Activated CD8-positive, alpha-beta memory T cell treated with anti-CD3 and anti-CD28 coated beads for 4 hours (primary cell): ENCODE results near the gene CCDC33.

ENCODE experiments used
- DNase-seq, 2 donors: peaks; one replicate each; pipeline ENCODE4 v3.0.0-alpha.2; 2020; ENCODE audit warnings: low read depth in 2 of 2

CCDC33 gene

DNA sequence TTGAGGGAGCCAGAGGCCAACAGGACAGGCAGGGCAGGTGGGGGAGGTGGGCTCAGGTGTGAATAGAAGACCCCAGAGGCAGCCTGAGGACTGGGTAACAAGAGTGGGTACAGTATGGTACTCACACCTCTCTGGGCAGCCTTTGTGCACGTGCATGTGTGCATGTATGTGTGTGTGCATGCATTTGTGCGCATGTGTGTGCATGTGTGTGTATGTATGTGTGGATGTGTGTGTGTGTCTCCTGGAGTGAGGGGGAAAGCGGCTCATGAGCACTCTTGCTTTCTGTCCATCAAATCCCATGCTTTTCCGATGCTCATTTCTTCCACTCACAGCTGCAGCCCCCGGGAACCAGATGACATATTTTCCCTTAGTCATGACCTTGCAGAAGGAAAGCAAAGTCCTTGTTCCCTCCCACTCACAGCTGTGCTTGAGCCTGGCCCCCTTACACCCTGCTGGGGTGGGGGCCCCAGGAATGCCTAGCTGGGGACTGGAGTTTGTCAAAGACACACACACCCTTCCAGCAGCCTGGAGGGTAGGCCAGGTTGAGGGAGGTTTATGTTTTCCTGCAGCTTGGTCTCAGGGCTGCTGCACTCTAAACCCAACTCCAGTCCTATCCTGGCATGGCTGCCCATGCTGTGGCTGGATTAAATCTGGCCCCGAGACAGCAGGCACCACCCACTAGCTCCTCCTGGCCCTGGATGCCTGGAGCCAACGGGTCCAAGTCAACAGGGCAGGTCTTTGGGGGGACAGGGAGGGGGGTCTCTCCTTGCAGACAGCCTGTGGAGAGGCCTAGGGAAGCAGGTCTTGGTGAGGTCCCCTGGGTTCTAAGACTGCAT, 22.5 kb downstream of the CCDC33 start:
- DNase-seq, result no peak

- no peak for DNase-seq
These were observed 23.1 kb downstream of the CCDC33 start for GRCh38 chr15:74259292-74259648.

DNA sequence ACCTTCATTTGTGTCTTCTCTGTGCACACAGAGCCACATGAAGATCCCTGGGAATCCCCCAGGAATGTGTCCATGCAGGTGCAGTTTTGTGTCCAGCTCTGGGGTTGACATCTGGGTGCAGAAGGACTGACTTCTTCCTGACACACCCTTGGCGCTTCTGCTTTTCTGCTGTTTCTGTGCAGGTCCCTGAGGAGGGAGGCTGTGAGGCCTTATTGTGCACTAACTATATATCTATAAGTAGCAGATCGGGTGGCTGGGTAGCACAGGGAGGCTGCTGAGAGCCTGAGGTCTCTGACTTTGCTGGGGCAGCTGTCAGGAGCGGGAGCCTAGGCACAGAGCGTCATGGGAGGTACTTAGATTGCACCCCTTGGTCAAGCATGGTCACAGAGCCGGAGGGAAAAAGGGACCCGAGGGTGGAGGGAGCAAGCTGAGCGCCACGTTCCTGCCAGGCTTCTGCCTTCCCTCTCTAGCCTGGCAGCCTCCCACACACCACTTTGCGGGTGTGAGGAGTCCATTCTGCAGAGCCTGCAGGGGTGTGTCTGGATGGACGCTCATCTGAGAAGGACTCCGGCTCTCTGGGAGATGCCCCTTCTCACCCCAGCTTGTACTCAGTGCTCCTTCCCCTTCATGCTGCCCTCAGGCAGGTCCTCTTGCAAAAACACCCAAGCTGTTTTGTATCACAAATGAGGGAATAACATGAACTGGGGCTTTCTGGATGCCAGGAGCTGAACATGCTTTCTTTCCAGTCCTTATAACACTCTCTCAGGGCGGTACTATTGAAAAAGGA, 23.9 kb downstream of the CCDC33 start:
- DNase-seq, result no peak

GRCh38 chr15:74261041-74261440, 24.9 kb downstream of the CCDC33 start:
- DNase-seq, result no peak

- DNase-seq, result no peak
These were observed 25.6 kb downstream of the CCDC33 start for GRCh38 chr15:74261685-74262084.

DNA sequence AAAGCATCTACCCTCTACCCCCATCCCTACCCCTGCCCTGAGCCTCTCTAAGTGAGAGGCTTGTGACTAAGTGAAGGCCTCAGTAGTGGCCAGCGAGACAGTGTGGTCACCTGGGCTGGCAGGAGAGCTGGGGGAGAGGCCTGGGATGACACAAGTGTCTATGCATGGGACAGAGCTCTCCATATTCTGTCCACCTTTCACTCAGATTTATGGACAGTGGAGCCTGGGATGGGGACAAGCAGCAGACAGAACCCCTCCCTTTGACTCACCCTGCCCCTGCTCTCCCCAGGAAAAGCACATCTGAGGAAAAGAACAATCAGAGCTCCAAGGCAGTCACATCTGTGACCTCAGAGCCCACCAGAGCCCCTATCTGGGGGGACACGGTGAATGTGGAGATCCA, 26.0 kb downstream of the CCDC33 start:
- no peak for DNase-seq

GRCh38 chr15:74262625-74263024, 26.5 kb downstream of the CCDC33 start:
- DNase-seq, result no peak

- DNase-seq, result no peak
These were observed 27.3 kb downstream of the CCDC33 start for GRCh38 chr15:74263466-74263865.

DNA sequence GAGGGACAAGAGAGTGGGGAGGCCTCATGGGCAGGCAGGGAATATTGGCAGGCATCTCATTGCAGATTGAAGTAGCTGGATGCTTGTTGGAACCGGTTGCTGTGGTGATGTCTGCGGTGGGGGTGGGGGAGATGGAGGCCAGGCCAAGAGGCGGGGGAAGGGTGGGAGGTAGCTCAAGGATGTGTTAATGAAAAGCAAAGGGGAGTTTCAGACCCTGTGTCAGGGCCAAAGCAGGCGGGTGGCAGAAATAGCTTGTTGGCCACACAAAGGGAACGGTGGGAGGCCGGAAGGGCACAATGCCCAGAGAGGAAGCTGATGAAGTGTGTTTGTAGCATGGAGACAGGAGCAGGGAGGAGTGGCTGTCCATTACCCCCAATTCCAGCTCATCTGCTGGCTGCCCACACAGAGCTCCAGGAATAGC, 28.0 kb downstream of the CCDC33 start:
- no peak for DNase-seq

- no peak for DNase-seq
These were observed 29.0 kb downstream of the CCDC33 start for GRCh38 chr15:74265046-74265639.

DNA sequence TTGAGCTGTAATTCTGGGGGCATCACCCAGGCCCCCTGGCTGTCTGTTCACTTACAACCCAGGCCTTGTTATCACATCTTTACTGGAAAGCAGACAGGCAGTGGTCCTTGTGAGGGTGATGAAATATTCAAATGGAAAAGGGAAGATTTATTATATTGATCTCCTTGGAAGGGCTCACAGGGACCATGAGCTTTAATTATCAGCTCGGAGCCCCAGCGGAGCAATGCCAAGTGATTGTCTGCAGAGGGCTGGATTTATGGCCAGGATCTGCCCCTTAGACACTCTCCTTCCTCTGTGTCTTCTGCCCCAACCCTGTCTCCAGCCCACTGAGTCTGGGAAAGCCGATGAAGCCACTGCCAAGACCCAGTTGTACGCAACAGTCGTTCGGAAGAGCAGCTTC, 31.9 kb downstream of the CCDC33 start:
- no peak for DNase-seq

DNA sequence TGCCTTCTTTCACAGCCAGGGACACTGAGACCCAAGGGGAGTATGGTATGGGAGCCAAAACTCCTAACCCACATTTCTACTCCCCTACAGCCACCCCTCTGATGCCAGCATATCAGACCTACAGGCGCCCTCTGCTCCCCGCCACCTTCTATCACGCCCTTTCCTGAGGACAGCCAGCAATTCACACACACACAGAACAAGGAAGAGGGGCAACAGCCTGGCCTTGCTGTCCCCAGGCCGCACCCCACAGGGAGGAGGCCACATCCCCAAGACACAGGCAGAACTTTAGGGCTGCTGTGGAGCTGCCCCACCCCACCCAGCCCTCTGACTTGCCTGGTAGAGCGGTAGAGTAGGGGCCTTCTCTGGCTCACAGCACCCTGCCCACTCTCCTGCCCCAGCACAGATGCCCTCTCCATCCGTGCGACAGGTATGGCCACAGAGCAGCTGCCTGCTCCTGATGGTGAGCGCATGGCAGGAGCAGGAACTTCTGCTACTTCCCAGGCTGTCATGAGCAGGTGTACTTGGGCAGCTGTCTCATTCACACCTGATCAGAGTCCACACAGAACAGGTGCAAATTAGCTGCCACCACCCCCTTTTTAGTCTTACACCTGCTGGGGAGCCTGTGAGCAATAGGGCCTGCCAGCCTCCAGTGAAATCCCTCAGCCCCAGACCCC, 33.4 kb downstream of the CCDC33 start:
- DNase-seq, result no peak

DNA sequence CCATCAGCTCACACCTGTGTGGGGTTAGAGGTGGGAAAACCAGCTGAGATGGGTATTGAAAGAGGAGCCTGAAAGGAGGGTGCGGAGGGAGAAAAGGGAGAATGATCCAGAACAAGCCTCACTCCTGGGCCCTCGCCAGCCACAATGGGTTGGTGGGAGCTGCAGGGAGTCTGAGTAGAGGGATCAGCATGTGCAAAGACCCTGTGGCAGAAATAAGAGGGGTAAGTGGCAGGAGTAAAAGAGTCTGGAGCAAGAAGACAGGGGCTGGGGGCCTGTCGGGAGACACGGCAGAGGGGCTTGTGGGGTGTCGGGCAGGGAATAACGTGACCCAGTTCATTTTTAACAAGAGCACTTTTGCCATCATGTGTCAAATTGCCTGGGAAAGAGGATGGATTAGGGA, 34.0 kb downstream of the CCDC33 start:
- DNase-seq, result no peak

GRCh38 chr15:74270854-74271520, 34.9 kb downstream of the CCDC33 start:
- no peak for DNase-seq

DNA sequence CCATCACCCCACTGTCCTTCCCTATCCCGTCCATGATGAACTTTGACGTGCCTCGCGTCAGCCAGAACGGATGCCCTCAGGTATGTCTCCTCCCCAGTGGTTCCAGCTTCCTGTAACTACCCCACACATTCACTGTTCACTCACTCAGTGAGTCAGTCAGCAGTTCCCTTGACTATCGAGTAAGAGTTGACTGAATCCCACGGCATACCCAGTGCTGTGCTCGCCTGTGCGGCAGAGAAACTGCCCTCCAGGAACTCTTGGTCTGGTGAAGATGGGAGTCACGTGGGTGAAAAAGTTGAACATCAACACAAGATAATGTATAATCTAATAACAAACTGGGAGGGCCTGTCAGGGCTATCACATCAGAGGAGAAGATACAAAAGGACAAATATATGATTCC, 36.7 kb downstream of the CCDC33 start:
- DNase-seq, result no peak

- DNase-seq, result no peak
These were observed 38.4 kb downstream of the CCDC33 start for GRCh38 chr15:74274470-74275038.

DNA sequence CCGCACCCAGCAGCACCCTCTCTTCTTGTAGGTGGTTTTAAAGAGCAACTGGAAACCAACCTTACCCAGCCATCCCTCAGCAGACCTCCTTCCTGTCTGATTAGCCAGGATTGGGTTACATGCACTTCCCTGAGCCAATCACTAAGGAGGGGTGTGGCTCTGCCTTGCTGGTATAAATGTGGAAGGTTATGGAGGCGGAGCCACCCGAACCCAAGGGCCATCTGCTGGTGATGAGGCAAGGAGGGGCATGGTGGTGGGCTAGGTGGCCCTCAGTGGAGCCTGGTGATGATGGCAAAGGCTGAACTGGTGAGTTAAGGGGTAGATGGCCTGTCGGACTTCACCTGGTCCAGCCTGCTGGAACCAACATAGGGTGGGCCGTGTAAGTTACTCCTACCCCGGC, 39.8 kb downstream of the CCDC33 start:
- no peak for DNase-seq

DNA sequence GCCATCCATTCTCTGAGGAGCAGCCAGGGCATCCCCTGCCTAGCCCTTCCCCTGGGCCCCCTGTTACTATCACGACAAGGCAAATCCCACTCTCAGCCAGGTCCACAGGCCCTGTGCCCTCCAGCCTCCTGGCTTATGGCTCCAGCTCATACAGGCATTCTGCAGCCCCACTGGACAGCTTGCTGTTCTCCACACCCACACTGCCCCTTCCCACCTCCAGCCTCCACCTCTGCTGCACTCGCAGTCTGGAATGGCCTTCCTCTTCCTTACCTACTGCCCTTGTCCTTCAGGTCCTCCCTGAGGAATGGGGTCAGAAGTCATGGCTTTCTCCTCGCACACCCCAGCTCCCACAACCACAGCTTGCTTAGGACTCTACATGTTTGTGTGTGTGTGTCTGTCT, 40.4 kb downstream of the CCDC33 start:
- DNase-seq, result no peak

GRCh38 chr15:74277242-74277810, 41.2 kb downstream of the CCDC33 start:
- no peak for DNase-seq

GRCh38 chr15:74278207-74278606, 42.1 kb downstream of the CCDC33 start:
- DNase-seq, result no peak
